Measurements from ENCODE around the gene OR51T1.

GRCh38 chr11:4862447-4863236, 19.1 kb upstream of the OR51T1 start:
- TF ChIP-seq CTCF (IDR thresholded peaks at IDR 0.05; ENCODE audit: insufficient read depth, low read length) (no peak), REST (IDR thresholded peaks at IDR 0.05; ENCODE audit: insufficient replicate concordance, low read depth) (no peak), POLR2AphosphoS5 (IDR thresholded peaks at IDR 0.05; ENCODE audit: low read depth) (no peak)
